ENCODE results near the gene TYRP1.

Gene TYRP1

GRCh38 chr9:12689233-12689632, 4.0 kb upstream of the TYRP1 start:
- DNase-seq, result no peak
- Histone ChIP-seq H3K36me3 (no peaks in the 10 kb centered on the region), H3K4me3 (ENCODE audit: low read depth, low read length) (no peak overlapping the region), H3K9me3 (no peaks in the 10 kb centered on the region), H3K4me1 (peaks cover 8% of the 10 kb centered on the region; the same call in 1 of the 2 replicates), H3K27me3 (no peaks in the 10 kb centered on the region)
- TF ChIP-seq CTCF (IDR thresholded peaks at IDR 0.05; ENCODE audit: low read depth, low read length), result no peak

- Histone ChIP-seq H3K9me3 (no peaks in the 10 kb centered on the region), H3K4me3 (ENCODE audit: low read depth, low read length) (no peak overlapping the region), H3K27me3 (no peaks in the 10 kb centered on the region), H3K4me1 (peaks cover 35% of the 10 kb centered on the region), H3K36me3 (no peaks in the 10 kb centered on the region)
- DNase-seq, result no peak
- no peak for TF ChIP-seq CTCF (IDR thresholded peaks at IDR 0.05; ENCODE audit: low read depth, low read length)
These were observed 828 bp downstream of the TYRP1 start for GRCh38 chr9:12694013-12694412.

- H3K4me1 ChIP-seq, result peaks cover 36% of the 10 kb centered on the region
- no peak for TF ChIP-seq CTCF (IDR thresholded peaks at IDR 0.05; ENCODE audit: low read depth, low read length)
- DNase-seq, result no peak
- H3K9me3 ChIP-seq, result no peaks in the 10 kb centered on the region
- no peaks in the 10 kb centered on the region for H3K36me3 ChIP-seq
- no peak overlapping the region for H3K4me3 ChIP-seq (ENCODE audit: low read depth, low read length)
- no peaks in the 10 kb centered on the region for H3K27me3 ChIP-seq
These were observed 2.3 kb downstream of the TYRP1 start for GRCh38 chr9:12695474-12695873.

- no peak for TF ChIP-seq CTCF (IDR thresholded peaks at IDR 0.05; ENCODE audit: low read depth, low read length)
These were observed 3.9 kb downstream of the TYRP1 start for GRCh38 chr9:12696931-12697622.

GRCh38 chr9:12697719-12698118, 4.5 kb downstream of the TYRP1 start:
- Histone ChIP-seq H3K9me3 (no peaks in the 10 kb centered on the region), H3K4me1 (peaks cover 36% of the 10 kb centered on the region), H3K36me3 (no peaks in the 10 kb centered on the region), H3K27me3 (no peaks in the 10 kb centered on the region), H3K4me3 (ENCODE audit: low read depth, low read length) (no peak overlapping the region)
- TF ChIP-seq CTCF (IDR thresholded peaks at IDR 0.05; ENCODE audit: low read depth, low read length), result no peak
- no peak for DNase-seq

More at GRCh38 chr9:12696931-12697622, 3.9 kb downstream of the TYRP1 start:
- no peaks in the 10 kb centered on the region for H3K36me3 ChIP-seq
- H3K4me1 ChIP-seq, result peaks cover 36% of the 10 kb centered on the region
- no peak overlapping the region for H3K4me3 ChIP-seq (ENCODE audit: low read depth, low read length)
- H3K27me3 ChIP-seq, result no peaks in the 10 kb centered on the region
- H3K9me3 ChIP-seq, result no peaks in the 10 kb centered on the region
- no peak for DNase-seq

GRCh38 chr9:12698266-12698665, 5.1 kb downstream of the TYRP1 start:
- Histone ChIP-seq H3K27me3 (no peaks in the 10 kb centered on the region), H3K4me3 (ENCODE audit: low read depth, low read length) (no peak overlapping the region), H3K9me3 (no peaks in the 10 kb centered on the region), H3K36me3 (no peaks in the 10 kb centered on the region), H3K4me1 (peaks cover 33% of the 10 kb centered on the region)
- no peak for TF ChIP-seq CTCF (IDR thresholded peaks at IDR 0.05; ENCODE audit: low read depth, low read length)
- no peak for DNase-seq
